ENCODE measurements around the gene NFKBIA.
A peak's percentile ranks its signal among the peaks of the same experiment; 100 is the strongest.
"Not testable (repeated sequence)": the region's sequence is repeated elsewhere in the genome, so short reads cannot be mapped to it uniquely, and the experiment has no call there.

The NFKBIA gene

DNA sequence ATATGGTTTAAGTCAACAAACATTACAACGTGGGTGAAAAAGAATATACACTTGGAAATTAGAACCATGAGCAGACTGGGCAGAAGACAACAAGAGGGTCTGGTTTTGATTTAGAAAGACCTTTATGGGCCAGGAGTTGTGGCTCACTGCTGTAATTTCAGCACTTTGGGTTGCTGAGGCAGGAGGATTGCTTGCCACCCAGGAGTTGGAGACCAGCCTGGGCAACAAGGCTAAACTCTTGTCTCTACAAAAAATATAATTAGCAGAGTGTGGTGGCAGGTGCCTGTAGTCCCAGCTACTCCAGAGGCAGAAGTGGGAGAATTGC, 2.7 kb upstream of the NFKBIA start:
- DNase-seq: no peak

DNA sequence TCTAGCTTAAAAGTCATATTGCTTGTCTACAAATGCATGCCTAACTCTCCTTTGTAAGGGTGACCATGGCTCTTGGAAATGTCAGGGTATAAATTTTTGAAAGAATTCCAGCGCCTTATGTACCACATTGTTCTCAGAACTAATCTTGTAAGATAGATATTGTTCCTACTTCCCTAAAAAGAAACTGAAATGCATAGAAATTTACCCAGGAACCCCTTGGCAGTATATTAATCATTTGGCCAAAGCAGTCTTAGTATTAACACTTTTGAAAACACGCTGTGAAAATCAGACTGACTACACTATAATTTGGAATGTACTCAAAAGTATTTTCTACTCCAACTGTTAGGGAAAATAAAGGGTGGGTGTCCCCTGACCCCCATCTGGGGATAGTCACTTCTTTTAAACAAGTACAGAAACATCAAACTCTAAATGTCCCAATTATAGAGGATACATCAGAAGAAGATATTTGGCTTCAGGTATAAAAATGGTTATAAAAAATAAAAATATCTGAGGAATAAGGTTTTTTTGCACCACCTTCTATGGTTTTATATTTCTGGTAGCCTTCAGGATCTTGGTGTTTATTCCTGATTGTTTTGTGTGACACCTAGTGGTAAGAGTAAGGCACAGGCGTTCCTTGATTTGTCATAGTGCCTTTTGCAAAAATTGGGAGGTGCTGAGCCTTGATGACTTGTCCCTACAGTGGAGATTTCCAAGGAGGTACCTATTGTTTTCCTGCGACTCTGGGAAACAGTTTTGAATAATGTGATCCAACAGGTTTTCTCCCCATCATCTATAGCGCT, 2.2 kb upstream of the NFKBIA start:
- peak; percentile 13 for DNase-seq

DNA sequence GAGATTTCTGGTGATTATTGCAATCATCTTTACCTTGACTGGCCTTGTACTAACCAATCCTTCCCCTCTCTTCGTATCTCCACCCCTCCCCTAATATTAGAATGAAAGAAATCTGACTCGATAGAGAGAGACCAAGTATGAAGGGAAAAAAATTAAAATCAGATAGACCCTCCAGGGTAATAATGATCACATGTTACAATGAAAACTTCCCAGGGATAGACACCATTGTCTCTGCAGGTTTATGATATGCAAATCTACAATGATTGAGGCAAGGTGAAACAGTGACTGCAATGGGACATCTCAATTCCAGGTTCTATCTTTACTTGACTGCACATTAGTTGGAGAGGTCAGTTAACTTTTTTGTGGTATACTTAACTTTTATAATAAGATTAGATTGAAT, 1.5 kb upstream of the NFKBIA start:
- no peak for DNase-seq

DNA sequence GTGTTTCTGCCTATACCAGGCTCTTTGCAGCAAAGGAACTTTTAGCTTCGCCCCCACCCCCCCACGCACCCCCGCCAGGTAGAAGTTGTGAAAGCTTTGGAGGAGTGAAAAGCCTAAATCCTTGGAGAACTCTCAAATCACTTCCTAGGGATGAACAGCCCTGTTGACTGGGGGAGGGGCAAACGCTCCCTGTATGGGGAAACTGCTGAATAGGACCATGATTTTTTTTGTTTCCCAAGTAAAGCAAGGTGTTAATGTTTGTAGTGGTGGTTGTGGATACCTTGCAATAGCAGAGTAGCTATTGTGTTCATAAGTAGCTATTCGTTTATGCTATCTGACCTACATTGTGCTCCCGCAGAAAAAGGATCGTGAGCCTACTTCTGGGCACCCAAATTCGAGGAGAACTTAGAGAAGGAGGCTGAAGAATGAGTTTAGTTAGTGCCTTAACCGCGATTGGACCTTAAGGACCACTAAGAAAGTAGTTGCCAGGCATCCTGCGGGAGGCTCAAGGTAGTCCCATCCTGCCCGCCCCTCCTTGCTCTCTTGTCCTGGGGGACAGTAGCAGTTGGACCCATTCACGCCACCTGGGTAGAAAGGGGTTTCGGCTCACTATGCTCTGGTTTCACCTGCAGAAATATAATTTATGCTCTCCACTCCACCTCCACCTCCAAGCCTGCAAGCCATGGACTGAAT, 901 bp upstream of the NFKBIA start:
- DNase-seq: no peak

DNA sequence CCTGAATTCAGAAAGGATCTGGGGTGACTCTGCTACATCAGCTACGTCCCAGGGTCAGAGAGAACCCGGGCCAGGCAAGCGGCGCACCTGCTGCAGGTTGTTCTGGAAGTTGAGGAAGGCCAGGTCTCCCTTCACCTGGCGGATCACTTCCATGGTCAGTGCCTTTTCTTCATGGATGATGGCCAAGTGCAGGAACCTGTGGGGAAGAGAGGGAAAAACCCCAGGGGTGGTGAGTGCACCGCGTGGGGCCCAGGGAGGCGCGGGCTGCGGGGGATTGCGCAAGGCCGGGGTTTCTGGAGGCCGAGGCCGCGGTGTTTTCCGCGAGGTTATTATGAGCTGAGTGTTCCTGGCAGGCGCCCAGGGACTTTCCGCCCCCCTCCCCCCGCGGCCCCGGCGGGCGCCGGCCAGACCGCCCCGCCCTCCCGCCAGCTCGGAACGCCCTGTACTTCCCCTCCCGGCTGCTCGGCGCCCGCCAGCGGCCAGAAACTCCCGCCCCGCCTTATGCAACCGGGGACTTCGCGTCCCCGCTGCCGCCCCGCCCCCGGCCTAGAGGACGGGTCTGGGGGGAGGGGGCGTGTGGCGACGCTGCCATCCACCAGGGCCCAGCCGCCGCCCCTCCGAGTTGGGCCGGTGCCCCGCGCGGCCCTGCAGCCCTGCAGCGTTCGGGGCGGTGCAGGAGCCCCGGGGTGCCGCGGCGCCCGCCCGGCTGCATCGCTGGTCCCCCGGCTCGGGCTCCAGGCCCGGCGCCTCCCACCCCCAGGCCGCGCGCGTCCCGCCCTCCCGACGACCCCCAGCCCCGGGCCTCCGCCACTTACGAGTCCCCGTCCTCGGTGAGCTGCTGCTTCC, 723 bp downstream of the NFKBIA start:
- peak; percentile 86 for DNase-seq

DNA sequence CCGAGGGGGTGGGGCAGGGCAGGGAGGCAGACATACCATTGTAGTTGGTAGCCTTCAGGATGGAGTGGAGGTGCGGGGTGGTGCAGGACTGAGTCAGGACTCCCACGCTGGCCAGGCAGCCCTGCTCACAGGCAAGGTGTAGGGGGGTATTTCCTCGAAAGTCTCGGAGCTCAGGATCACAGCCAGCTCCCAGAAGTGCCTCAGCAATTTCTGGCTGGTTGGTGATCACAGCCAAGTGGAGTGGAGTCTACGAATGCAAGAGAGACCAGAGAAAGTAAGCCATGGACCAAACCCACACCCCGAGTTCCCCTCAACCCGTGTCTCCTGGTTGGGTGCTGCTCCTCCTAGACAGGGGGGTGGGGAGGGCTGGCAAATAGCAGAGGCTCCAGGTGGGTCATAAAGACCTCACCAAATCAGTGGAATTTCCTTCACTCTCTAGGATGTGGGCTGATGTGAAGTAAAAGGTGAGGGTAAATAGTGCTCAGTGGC, 1.4 kb downstream of the NFKBIA start:
- DNase-seq: no peak

DNA sequence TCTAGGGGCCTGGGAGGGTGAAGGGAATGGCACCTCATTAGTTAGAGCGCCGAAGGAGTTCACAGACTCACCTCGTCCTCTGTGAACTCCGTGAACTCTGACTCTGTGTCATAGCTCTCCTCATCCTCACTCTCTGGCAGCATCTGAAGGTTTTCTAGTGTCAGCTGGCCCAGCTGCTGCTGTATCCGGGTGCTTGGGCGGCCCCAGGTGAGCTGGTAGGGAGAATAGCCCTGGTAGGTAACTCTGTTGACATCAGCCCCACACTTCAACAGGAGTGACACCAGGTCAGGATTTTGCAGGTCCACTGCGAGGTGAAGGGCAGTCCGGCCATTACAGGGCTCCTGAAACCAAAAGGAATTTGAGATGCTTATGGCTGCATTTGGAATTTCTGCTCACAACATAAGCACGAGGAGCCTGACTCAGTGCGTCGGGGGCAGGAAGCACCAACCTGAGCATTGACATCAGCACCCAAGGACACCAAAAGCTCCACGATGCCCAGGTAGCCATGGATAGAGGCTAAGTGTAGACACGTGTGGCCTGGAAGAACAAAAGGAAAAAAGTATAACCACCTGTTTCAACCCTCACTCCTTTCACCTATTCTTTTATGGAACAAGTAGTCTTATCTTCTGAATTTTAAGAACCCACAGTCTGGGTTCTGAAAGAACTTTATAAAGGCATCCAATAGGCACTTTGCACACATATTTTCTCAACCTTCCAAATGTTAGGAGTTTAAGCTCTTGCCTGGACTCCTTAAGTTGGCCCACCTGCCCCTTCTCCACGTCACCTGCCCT, 2.0 kb downstream of the NFKBIA start:
- no peak for DNase-seq

DNA sequence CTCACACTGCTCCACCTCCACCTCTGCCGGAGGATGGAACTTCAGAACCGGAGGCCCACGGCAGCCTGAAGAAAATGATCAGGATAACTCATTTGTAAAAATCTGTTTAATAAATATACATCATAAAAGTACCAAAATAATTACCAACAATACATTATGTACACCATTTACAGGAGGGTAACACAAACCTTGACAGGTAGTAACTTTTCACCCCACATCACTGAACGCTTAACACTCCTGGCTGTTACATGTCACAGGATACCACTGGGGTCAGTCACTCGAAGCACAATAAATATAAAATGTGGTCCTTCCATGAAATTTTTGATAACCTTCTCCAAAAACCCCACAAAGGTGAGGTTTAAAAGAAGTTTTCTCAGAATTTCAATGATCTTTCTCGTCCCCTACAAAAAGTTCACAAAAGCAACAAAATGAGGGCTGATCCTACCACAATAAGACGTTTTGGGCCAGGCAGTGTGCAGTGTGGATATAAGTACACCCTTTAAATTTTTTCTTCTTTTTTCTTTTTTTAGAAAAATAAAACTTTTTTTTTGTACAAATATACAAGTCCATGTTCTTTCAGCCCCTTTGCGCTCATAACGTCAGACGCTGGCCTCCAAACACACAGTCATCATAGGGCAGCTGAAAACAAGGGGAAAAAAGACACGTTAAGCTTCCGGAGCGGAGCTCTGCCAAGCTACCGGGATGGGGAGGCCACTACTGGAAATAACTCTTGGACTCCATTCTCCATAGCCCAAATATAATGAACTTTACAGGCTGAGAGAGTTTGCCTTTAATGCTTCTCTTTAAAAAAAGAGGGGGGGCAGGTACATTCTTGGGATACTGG, 2.9 kb downstream of the NFKBIA start:
- no peak for DNase-seq

DNA sequence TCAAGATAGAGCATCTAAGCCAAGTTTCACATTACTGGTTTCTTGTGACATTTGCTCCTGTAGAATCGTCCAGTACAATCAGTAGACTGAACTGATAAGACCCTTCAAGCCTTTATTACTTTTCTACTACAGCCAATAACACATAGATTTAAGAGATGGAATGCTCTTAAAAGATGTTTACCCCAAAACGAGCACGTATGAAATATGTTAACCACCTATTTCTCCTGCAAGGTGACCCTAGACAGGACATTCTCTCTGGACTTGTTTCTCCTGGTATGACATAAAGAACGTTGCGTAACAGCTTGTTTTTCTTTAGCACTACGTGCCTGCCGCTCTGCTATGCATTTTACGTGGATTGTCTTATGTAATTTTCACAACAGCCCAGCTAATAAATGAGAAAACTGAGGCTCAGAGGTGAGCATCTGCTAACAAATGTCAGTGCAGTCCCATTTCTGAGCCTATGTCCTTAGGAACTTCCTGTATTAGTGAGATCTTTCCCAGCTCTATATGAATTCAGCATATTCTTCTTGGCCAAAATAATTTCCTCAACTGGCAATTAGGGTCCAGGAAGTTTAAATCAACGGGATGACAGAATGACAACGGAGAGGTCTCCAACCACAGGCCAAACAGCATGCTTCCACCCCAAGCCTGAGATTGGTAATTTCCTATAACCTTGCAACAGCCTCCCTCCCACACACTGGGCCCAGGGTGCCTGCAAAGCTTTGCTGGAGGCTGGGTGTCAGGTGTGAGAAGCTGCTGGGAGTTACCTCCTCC, 3.7 kb downstream of the NFKBIA start:
- DNase-seq: no peak

DNA sequence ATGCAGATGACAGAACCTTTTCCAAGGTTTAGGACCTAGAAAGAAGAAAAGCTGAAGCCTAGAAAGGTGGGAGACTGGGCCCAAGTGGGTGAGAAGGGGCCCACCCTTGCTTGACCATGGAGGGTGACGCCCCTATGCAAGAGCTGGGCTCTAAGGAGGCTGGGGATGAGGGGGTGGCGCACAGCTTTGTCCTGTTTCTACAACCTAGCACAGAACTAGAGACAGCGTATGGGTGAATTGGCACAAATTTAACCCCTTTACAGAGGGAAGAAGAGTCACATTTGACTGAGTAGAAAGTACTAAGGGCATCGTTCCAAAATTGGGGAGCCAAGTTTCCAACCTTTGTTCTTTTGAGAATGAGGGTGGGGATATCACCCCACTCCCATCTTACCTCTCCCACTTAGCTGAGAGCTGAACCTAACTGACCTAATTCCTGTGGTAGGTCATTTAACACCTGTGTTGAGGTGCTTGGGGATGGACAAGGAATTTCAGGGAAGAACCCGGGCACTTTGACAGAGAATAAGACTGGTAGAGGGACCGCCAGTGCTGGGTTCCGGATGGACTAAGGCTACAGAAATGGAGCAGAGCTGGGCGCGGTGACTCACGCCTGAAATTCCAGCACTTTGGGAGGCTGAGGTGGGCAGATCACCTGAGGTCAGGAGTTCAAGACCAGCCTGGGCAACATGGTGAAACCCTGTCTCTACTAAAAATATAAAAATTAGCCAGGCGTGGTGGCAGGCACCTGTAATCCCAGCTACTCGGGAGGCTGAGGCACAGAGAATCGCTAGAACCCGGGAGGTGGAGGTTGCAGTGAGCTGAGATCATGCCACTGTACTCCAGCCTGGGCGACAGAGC, 5.2 kb downstream of the NFKBIA start:
- no peak for DNase-seq

DNA sequence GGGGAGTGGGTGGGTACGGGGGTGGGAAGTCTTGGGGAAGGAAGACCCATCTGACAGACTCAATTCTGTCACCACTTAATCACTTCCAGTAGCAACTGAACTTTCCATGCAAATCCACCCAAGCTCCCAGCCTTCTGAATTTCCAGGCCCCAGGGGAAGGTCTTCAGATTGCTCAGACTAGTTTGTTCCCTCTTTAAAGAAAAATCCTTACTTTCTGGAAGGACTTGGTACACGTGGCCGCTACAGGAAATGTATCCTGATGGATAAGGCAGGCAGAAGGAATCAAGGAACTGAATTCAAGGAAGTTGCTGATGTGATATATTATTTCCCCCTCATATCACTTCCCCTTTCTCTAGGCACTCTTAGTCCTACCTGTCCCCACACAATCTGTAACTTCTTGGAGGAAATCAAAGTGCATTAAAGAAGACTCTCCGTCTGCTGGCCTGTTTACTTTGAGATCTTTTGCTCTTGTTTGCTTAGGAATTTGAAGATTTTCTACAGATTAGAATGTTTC, 6.4 kb downstream of the NFKBIA start:
- DNase-seq: no peak

DNA sequence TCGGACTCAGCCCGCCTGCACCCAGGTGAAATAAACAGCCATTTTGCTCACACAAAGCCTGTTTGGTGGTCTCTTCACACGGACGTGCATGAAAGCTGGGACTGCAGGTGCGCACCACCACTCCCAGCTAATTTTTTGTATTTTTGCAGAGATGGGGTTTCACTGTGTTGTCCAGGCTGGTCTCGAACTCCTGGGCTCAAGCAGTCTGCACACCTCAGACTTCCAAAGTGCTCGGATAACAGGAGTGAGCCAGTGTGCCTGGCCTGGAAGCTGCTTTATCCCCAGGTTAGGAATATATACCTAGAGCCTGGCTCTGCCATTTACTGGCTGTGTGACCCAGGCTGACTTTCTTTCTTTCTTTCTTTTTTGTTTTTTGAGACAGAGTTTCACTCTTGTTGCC, 7.9 kb downstream of the NFKBIA start:
- not testable (repeated sequence) for DNase-seq

DNA sequence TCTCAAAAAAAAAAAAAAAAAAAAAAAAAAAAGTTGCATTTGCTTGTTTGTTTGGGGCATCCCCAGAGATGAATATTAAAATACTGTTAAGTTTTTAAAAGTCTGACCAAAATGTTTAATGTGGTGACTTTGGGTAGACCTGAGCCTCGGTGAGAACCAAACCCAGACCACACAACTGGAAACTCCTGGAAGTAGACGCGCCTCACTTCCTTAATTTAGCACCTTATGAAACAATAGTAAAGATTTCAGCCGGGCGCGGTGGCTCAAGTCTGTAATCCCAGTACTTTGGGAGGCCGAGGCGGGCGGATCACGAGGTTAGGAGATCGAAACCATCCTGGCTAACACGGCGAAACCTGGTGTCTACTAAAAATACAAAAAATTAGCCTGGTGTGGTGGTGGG, 9.3 kb downstream of the NFKBIA start:
- no peak for DNase-seq

DNA sequence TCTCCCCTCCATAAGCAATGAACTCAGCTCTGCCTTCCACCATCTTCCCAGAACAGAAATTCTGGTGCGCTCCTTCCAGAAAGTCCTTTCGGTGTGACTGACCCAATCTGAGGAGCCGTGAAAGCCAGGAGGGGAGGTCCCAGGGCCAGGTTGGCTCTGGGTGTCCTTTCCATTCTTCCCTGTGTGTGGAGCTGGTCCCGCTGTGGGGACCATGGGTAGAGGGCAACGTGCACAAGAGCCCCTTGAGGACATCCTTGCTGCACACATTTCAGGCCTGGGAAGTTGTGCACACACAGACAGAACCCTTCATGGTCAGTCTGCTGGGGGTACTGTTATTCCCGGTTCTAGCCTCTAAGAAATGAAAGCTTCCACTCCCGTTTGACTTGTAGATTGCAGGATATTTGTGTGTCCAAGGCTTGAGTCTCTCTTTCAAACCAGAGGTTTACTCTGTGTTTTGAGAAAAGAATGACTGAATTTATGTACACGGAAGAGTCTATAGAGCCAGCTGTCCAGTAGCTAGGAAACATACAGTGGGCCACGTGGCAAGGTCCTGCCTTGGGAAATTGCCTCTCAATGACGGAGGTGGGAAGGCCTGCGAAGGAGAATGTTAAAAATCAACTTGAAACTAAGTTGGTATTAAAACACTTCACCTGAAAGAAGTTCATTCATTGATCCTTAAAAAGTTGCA, 10.1 kb downstream of the NFKBIA start:
- no peak for DNase-seq

DNA sequence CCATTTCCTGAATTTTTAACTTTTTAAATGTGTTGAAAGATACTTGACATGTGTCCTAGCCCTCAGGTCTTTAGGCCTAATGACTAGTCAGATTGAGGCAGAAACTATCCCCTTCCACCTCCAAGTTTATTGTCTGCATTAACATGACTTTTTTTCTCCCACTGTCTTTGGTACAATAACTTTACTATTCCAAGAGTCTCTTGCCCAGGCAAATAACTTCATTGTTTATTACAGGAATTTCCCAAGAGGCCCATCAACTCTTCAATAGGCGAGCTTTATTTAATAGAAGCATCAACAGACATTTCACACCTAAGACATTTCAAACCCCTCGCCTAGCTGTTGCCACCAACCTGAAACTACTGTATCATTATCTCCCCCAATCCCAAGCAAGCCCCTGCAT, 10.7 kb downstream of the NFKBIA start:
- no peak for DNase-seq

DNA sequence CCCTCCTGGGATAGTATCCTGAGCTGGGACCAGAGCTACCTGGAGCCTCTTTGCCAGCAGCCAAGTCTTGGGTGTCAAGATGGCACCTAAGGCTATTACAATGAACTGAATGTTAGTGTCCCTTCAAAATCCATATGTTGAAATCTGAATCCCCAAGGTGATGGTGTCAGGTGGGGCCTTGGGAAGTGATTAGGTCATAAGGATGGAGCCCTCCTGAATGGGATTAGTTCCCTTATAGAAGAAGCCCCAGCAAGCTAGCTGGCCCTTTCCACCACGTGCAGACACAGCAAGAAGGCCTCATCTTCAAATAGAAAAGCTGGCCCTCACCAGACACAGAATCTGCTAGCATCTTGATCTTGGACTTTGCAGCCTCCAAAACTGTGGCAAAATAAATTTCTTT, 12.4 kb downstream of the NFKBIA start:
- DNase-seq: no peak

DNA sequence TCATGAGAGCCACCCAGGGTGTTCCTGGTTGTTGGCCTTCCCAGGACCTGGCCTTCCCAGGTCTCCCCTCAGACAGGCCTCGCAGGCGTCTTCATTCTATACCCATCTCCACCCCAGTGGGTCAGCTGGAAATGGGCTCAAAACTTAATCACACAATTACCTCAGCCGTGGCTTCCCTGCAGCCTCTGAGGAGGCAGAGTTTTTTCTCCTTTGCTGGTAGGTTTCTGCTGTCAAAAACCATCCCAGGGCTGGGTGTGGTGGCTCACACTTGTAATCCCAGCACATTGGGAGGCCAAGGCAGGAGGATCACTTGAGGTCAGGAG, 13.2 kb downstream of the NFKBIA start:
- DNase-seq: no peak

DNA sequence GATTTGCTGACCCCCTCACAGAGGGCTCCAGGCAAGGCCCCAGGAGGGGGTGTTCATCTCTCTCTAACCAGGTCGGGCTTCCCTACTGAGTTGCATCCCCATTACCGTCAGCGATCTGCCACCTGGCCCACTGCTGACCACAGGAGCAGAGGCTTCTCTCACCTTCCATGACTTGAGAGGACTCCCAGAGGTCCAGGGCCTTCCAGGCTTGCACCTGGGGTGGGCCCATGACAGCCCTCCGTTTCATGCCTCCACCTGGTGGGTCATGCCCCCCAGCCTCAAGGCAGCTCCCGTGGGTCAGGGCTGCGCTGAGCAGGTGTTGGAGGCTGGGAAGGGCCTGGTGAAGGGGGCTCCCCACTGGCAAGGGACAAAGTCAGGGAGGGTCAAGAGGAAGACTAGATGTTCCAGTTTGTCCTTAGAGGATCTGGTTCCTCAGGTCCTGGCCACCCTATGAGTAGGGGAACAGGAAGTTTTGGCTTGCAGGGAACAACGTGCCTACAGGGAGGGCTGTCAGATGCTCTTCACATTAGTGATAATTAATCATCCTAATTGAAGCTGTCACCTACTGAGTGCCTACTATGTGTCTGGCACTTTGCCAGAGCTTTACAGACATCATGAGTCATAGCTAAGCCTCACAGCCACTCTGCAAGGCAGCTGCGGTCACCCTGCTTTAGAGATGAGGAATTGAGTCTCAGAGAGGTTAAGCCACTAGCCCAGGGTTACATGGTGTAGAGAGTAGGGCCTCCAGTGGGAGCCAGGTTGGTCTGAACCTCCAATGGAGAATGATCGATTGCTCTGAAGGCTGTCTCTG, 13.8 kb downstream of the NFKBIA start:
- DNase-seq: no peak

DNA sequence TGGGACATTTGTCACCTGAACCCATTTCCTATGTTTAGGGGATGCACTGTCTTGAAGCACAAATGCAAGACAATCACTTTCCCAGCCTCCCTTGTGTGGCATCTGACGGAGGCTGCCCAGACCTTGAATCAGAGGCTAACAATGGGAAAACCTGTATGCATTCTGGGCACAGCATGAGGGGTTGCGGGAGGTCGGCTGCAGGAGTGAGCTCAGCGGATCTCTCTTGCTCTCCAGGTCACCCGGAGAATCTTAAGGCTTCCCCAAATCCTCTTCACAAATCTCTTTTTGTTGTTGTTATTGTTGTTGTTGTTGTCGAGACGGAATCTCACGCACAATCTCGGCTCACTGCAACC, 15.3 kb downstream of the NFKBIA start:
- DNase-seq: no peak
